H1 (cell line): ENCODE data around the gene KRT27. TPM values are rescaled to one million over a fixed set of nuclear protein-coding genes. Genes with fewer than 3 reads are reported as not detected.

Experiments
- CHD1 ChIP-seq: IDR thresholded peaks from 2 replicates; pipeline ENCODE4 v1.6.1; 2012; ENCODE audit warnings: low read depth, low read length, improper control_type of control experiment
- CHD7 ChIP-seq: fragments of 300-600 bp; sonication (generic); IDR thresholded peaks from 2 replicates; pipeline ENCODE4 v1.7.1; 2012; ENCODE audit warnings: low read length, moderate library complexity, mild to moderate bottlenecking, inconsistent platforms; ENCODE audit not compliant: insufficient replicate concordance
- EP300 ChIP-seq, 2 experiments: IDR thresholded peaks; 1 replicate in 1 of 2; 2 replicates in 1 of 2; pipeline ENCODE4 v1.6.1; 2011 to 2012; ENCODE audit warnings: low read depth in 2 of 2, low read length in 2 of 2, mild to moderate bottlenecking in 2 of 2, borderline replicate concordance in 1 of 2, inconsistent platforms in 1 of 2, moderate library complexity in 1 of 2
- KDM5A ChIP-seq: fragments of 200-600 bp; IDR thresholded peaks from 2 replicates; pipeline ENCODE4 v1.7.1; 2012; ENCODE audit warnings: mild to moderate bottlenecking, low read length, inconsistent platforms, mixed read lengths
- POLR2AphosphoS5 ChIP-seq: IDR thresholded peaks from 2 replicates; pipeline ENCODE4 v1.6.1; 2011; ENCODE audit warnings: low read depth, low read length
- SIRT6 ChIP-seq: IDR thresholded peaks from one replicate; pipeline ENCODE4 v1.7.1; 2012; ENCODE audit warnings: low read length, inconsistent platforms
- SIX5 ChIP-seq: IDR thresholded peaks from 2 replicates; pipeline ENCODE4 v1.6.1; 2011; ENCODE audit warnings: mild to moderate bottlenecking, low read depth, low read length
- TAF1 ChIP-seq: IDR thresholded peaks from 2 replicates; pipeline ENCODE4 v1.6.1; 2011; ENCODE audit warnings: mild to moderate bottlenecking, low read depth, low read length
- polyA plus RNA-seq, 7 experiments: library from polyadenylated mRNA; depleted of rRNA in 3 of 7; stranded (reverse) in 5 of 7; unstranded in 2 of 7; fragments of >200 nt in 5 of 7; fragments of 200-250 nt in 2 of 7; gene quantifications; 1 replicate in 5 of 7; 2 replicates in 1 of 7; 4 replicates in 1 of 7; pipeline versions ENCODE4 v1.2.1 to v1.2.3, GENCODE V29; 2011 to 2013; ENCODE audit warnings: missing spikeins in 2 of 7, mixed read lengths in 2 of 7
- total RNA-seq: library from RNA; stranded (reverse); fragmentation: NEBNext Ultra II Directional; extraction: Animal tissue kit (Norgen Biotek cat#: 25700); gene quantifications from 2 replicates; pipeline ENCODE4 v1.2.1, GENCODE V29; 2021

KRT27 gene
- total and polyA plus RNA-seq, 2 of the 8 experiments (the other 6 are each of a cell fraction or from before 2014, with no cell fraction given): not detected

DNA sequence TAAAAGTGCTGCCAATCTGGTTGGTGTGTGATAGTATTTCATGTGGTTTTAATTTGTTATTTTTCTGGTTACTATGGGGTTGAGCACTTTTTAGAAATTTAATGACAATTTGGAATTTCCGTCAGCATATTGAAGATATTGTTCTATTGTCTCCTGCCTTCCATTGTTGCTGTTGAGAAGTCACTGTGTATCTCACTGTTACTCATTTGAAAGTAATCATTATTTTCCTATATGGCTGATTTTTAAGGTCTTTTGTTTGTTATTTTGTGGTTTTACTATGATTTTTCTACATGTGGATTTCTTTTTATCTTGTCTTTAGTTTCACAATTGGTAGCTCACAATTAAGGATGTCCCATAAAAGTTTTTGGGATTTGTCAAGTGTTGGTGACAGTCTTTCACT is 18.6 kb downstream of the KRT27 start (continued):
- TF ChIP-seq CHD7: no peak
- TF ChIP-seq KDM5A: no peak
- no peak for TF ChIP-seq SIX5
- no peak for TF ChIP-seq TAF1
- no peak for TF ChIP-seq POLR2AphosphoS5
- TF ChIP-seq EP300 (IDR thresholded peaks at IDR 0.05; ENCODE audit: borderline replicate concordance in 1 of 2, low read depth in 2 of 2, low read length in 2 of 2): no peak
- no peak for TF ChIP-seq SIRT6
- TF ChIP-seq CHD1: no peak
